CD4-positive, alpha-beta memory T cell (primary cell): Measurements from ENCODE around the gene ARHGAP24. TPM values are rescaled to one million over a fixed set of nuclear protein-coding genes. Genes with fewer than 3 reads are reported as not detected.

Source experiments
- CTCF ChIA-PET: fragments of 350-600 bp; sonication (Branson Sonifier 250); formaldehyde crosslinking; loops from one replicate; lab custom pipeline; 2021; ENCODE audit warnings: inconsistent platforms; ENCODE audit not compliant: partially characterized antibody; lab: Charles Lee
- POLR2A ChIA-PET: fragments of 350-600 bp; sonication (Branson Sonifier 250); formaldehyde crosslinking; loops from one replicate; lab custom pipeline; 2021; ENCODE audit not compliant: partially characterized antibody; lab: Charles Lee
- DNase-seq, 5 donors: peaks; one replicate each; pipeline versions ENCODE4 v3.0.0 to v3.0.0-alpha.2; 2020 to 2022; ENCODE audit warnings: mixed read lengths in 1 of 5
- H3K27ac ChIP-seq: one replicate; pipeline ENCODE4 v1.7.0; 2013; ENCODE audit warnings: low read depth, low read length
- H3K27me3 ChIP-seq: 2 replicates; pipeline ENCODE4 v1.7.0; 2013; ENCODE audit warnings: mild to moderate bottlenecking, low read length, moderate library complexity; ENCODE audit not compliant: insufficient read depth
- H3K36me3 ChIP-seq: 2 replicates; pipeline ENCODE4 v1.7.0; 2013; ENCODE audit warnings: mild to moderate bottlenecking, low read length, moderate library complexity; ENCODE audit not compliant: insufficient read depth
- H3K4me1 ChIP-seq: 2 replicates; pipeline ENCODE4 v1.7.0; 2013; ENCODE audit warnings: mild to moderate bottlenecking, low read length, moderate library complexity; ENCODE audit not compliant: insufficient read depth
- H3K4me3 ChIP-seq, 2 donors: one replicate each; pipeline ENCODE4 v1.7.0; 2013; ENCODE audit warnings: low read length in 2 of 2, mild to moderate bottlenecking in 1 of 2
- H3K9me3 ChIP-seq, 2 donors: one replicate each; pipeline ENCODE4 v1.7.0; 2013; ENCODE audit warnings: low read length in 2 of 2, control low read depth in 1 of 2; ENCODE audit not compliant: control insufficient read depth in 1 of 2
- H3K27ac Mint-ChIP-seq, 7 donors: one replicate each; pipeline ENCODE4 v1.8.0; 2020 to 2021; ENCODE audit warnings: mixed read lengths in 7 of 7, mild to moderate bottlenecking in 6 of 7, inconsistent platforms in 3 of 7, moderate library complexity in 3 of 7
- H3K27me3 Mint-ChIP-seq, 2 donors: one replicate each; pipeline ENCODE4 v1.8.0; 2020 to 2021; ENCODE audit warnings: mixed read lengths in 2 of 2
- H3K36me3 Mint-ChIP-seq, 2 donors: one replicate each; pipeline ENCODE4 v1.8.0; 2020 to 2021; ENCODE audit warnings: mixed read lengths in 2 of 2, inconsistent platforms in 1 of 2, mild to moderate bottlenecking in 1 of 2
- H3K4me1 Mint-ChIP-seq, 4 donors: one replicate each; pipeline ENCODE4 v1.8.0; 2020 to 2021; ENCODE audit warnings: mixed read lengths in 4 of 4, mild to moderate bottlenecking in 1 of 4
- H3K4me3 Mint-ChIP-seq, 8 donors: one replicate each; pipeline ENCODE4 v1.8.0; 2020 to 2021; ENCODE audit warnings: mixed read lengths in 8 of 8, mild to moderate bottlenecking in 7 of 8, moderate library complexity in 6 of 8, inconsistent platforms in 3 of 8
- H3K9me3 Mint-ChIP-seq, 8 donors: one replicate each; pipeline ENCODE4 v1.8.0; 2020 to 2021; ENCODE audit warnings: mixed read lengths in 8 of 8, mild to moderate bottlenecking in 5 of 8, inconsistent platforms in 3 of 8, moderate library complexity in 1 of 8
- intact Hi-C: fragments of 100-400 bp; cut with micrococcal nuclease; formaldehyde crosslinking; loops from one replicate; pipeline ENCODE4 v1.15.1; 2023
- polyA plus RNA-seq, 2 donors: library from polyadenylated mRNA; unstranded; fragments of 300-500 nt; fragmentation: Illumina TruSeq; gene quantifications; one replicate each; pipeline ENCODE4 v1.2.3, GENCODE V29; 2021
- total RNA-seq, 2 experiments: library from RNA; stranded (reverse); gene quantifications; one replicate each; pipeline ENCODE4 v1.2.3, GENCODE V29; 2021

ARHGAP24 gene
- total and polyA plus RNA-seq, 4 experiments from 2014 or later, result 0.30 TPM; not detected in 3

- Histone ChIP-seq H3K36me3 (no peaks in the 10 kb centered on the region), H3K4me1 (no peaks in the 10 kb centered on the region), H3K27ac (no peak overlapping the region), H3K4me3 (no peak overlapping the region), H3K27me3 (no peaks in the 10 kb centered on the region), H3K9me3 (no peaks in the 10 kb centered on the region)
- intact Hi-C loops, result no loop called here
- Mint-ChIP-seq H3K4me3 (no peak overlapping the region), H3K9me3 (peaks cover 0 to 3% (median 0%) of the 10 kb centered on the region in 8 donors), H3K27ac (no peak overlapping the region), H3K36me3 (no peaks in the 10 kb centered on the region), H3K27me3 (no peaks in the 10 kb centered on the region), H3K4me1 (peaks cover 0 to 3% (median 0%) of the 10 kb centered on the region in 4 donors)
- ChIA-PET CTCF (no interaction called here), POLR2A (no interaction called here)
- no peak for DNase-seq
These were observed 457.7 kb downstream of the ARHGAP24 start for GRCh38 chr4:85932500-85933290.

DNA sequence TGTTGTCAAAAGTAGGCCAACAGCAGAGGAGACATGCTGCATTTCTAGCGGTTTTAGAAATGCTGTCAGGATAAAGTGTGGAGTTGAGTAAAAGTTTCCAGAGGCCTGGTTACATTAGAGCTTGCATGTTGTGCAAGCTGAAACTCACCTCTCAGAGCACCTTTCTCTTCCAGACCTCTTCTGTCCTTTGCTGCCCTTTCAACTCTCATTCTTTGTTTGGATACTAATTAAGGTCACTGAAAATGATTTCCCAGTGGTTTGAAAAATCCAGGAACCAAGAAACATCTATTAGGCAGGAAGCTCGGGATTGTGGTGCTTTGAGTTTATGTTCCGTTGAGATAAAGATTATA is 458.3 kb downstream of the ARHGAP24 start:
- no peaks in the 10 kb centered on the region for H3K36me3 Mint-ChIP-seq
- Histone ChIP-seq H3K4me1 (no peaks in the 10 kb centered on the region), H3K4me3 (no peak overlapping the region), H3K27me3 (no peaks in the 10 kb centered on the region), H3K36me3 (no peaks in the 10 kb centered on the region), H3K27ac (no peak overlapping the region), H3K9me3 (no peaks in the 10 kb centered on the region)
- CTCF ChIA-PET, result no interaction called here
- POLR2A ChIA-PET, result no interaction called here
- no peaks in the 10 kb centered on the region for H3K27me3 Mint-ChIP-seq
- intact Hi-C loops, result no loop called here
- no peak for DNase-seq
- H3K27ac Mint-ChIP-seq, result no peak overlapping the region
- peaks cover 0 to 3% (median 0%) of the 10 kb centered on the region in 8 donors for H3K9me3 Mint-ChIP-seq
- peaks cover 0 to 3% (median 0%) of the 10 kb centered on the region in 4 donors for H3K4me1 Mint-ChIP-seq
- no peak overlapping the region for H3K4me3 Mint-ChIP-seq

- ChIA-PET POLR2A (no interaction called here), CTCF (no interaction called here)
- Mint-ChIP-seq H3K27me3 (no peaks in the 10 kb centered on the region), H3K4me1 (no peaks in the 10 kb centered on the region), H3K9me3 (peaks cover 0 to 3% (median 0%) of the 10 kb centered on the region in 8 donors), H3K4me3 (no peak overlapping the region), H3K36me3 (no peaks in the 10 kb centered on the region), H3K27ac (no peak overlapping the region)
- intact Hi-C loops, result no loop called here
- H3K4me1 ChIP-seq, result no peaks in the 10 kb centered on the region
- H3K36me3 ChIP-seq, result no peaks in the 10 kb centered on the region
- no peaks in the 10 kb centered on the region for H3K27me3 ChIP-seq
- no peak overlapping the region for H3K27ac ChIP-seq
- H3K9me3 ChIP-seq, result no peaks in the 10 kb centered on the region
- DNase-seq, result no peak
- no peak overlapping the region for H3K4me3 ChIP-seq
These were observed 462.6 kb downstream of the ARHGAP24 start for GRCh38 chr4:85937507-85937906.

DNA sequence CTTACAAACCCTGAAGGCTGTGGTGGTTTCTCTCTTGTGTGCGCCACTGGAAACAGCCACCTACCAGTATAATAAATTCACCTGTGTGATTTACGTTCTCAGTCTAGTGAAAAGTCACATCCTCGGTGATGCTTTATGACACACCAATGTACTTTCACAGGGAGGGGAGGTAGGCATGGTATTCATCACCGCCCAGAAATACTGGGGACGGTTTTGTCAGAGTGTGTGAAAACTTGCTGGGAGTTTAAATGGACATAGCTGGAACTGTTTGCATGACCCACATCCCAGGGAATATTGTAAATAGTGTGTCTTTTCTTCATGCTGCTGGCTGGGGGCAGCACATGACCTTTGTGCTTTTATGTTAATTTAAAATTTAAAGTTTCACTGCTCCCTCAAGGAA is 463.1 kb downstream of the ARHGAP24 start:
- intact Hi-C loops, result no loop called here
- Histone ChIP-seq H3K27ac (no peak overlapping the region), H3K4me1 (no peaks in the 10 kb centered on the region), H3K9me3 (no peaks in the 10 kb centered on the region), H3K27me3 (no peaks in the 10 kb centered on the region), H3K4me3 (no peak overlapping the region), H3K36me3 (no peaks in the 10 kb centered on the region)
- H3K27ac Mint-ChIP-seq, result no peak overlapping the region
- ChIA-PET POLR2A (no interaction called here), CTCF (no interaction called here)
- no peak overlapping the region for H3K4me3 Mint-ChIP-seq
- H3K36me3 Mint-ChIP-seq, result no peaks in the 10 kb centered on the region
- no peaks in the 10 kb centered on the region for H3K27me3 Mint-ChIP-seq
- H3K9me3 Mint-ChIP-seq, result peaks cover 0 to 3% (median 0%) of the 10 kb centered on the region in 8 donors
- H3K4me1 Mint-ChIP-seq, result no peaks in the 10 kb centered on the region
- DNase-seq, result no peak

DNA sequence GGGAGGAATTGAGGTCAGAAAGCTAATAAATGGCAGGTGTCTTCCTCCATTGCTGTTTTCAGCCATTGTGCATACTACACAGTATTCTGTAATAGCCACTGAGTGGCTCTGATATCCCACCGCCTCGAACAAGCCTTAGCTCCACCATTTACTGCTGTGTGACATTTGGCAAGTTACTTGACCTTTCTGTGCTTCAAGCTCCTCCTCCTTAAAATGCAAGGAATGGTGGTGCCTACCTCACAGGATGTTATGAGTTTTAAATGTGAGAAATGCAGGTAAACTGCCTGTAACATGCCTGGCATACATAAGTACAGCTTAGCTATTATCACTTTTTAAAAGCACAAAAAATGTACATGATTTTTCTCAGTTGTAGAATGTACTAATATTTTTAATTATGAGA is 464.0 kb downstream of the ARHGAP24 start:
- DNase-seq, result no peak
- POLR2A ChIA-PET, result no interaction called here
- Mint-ChIP-seq H3K4me1 (no peaks in the 10 kb centered on the region), H3K9me3 (peaks cover 0 to 3% (median 0%) of the 10 kb centered on the region in 8 donors), H3K27ac (no peak overlapping the region), H3K4me3 (no peak overlapping the region), H3K36me3 (no peaks in the 10 kb centered on the region), H3K27me3 (no peaks in the 10 kb centered on the region)
- Histone ChIP-seq H3K36me3 (no peaks in the 10 kb centered on the region), H3K4me1 (no peaks in the 10 kb centered on the region), H3K27ac (no peak overlapping the region), H3K4me3 (no peak overlapping the region), H3K9me3 (no peaks in the 10 kb centered on the region), H3K27me3 (no peaks in the 10 kb centered on the region)
- intact Hi-C loops, result no loop called here
- CTCF ChIA-PET, result no interaction called here

- Histone ChIP-seq H3K4me3 (no peak overlapping the region), H3K9me3 (no peaks in the 10 kb centered on the region), H3K4me1 (no peaks in the 10 kb centered on the region), H3K27me3 (no peaks in the 10 kb centered on the region), H3K27ac (no peak overlapping the region), H3K36me3 (no peaks in the 10 kb centered on the region)
- peaks cover 0 to 6% (median 0%) of the 10 kb centered on the region in 8 donors for H3K9me3 Mint-ChIP-seq
- intact Hi-C loops, result no loop called here
- H3K4me1 Mint-ChIP-seq, result no peaks in the 10 kb centered on the region
- no peaks in the 10 kb centered on the region for H3K36me3 Mint-ChIP-seq
- no peaks in the 10 kb centered on the region for H3K27me3 Mint-ChIP-seq
- ChIA-PET CTCF (no interaction called here), POLR2A (no interaction called here)
- DNase-seq, result no peak
- H3K4me3 Mint-ChIP-seq, result no peak overlapping the region
- H3K27ac Mint-ChIP-seq, result no peak overlapping the region
These were observed 464.6 kb downstream of the ARHGAP24 start for GRCh38 chr4:85939595-85939994.

- peaks cover 0 to 6% (median 0%) of the 10 kb centered on the region in 8 donors for H3K9me3 Mint-ChIP-seq
- CTCF ChIA-PET, result no interaction called here
- DNase-seq, result no peak
- Histone ChIP-seq H3K27me3 (no peaks in the 10 kb centered on the region), H3K27ac (no peak overlapping the region), H3K4me1 (no peaks in the 10 kb centered on the region), H3K36me3 (no peaks in the 10 kb centered on the region), H3K9me3 (no peaks in the 10 kb centered on the region), H3K4me3 (no peak overlapping the region)
- POLR2A ChIA-PET, result no interaction called here
- no peak overlapping the region for H3K4me3 Mint-ChIP-seq
- H3K27me3 Mint-ChIP-seq, result no peaks in the 10 kb centered on the region
- H3K4me1 Mint-ChIP-seq, result no peaks in the 10 kb centered on the region
- intact Hi-C loops, result no loop called here
- H3K36me3 Mint-ChIP-seq, result no peaks in the 10 kb centered on the region
- H3K27ac Mint-ChIP-seq, result no peak overlapping the region
These were observed 465.2 kb downstream of the ARHGAP24 start for GRCh38 chr4:85940151-85940550.
